Panc1 (cell line): ENCODE measurements around the gene RFX1.

Source experiments
- CTCF ChIP-seq: fragments of 450-650 bp; IDR thresholded peaks from 2 replicates; pipeline ENCODE4 v1.5.1; 2017; ENCODE audit warnings: mild to moderate bottlenecking
- POLR2AphosphoS5 ChIP-seq: IDR thresholded peaks from 2 replicates; pipeline ENCODE4 v1.6.1; 2012; ENCODE audit warnings: mild to moderate bottlenecking, low read depth, low read length, moderate library complexity
- REST ChIP-seq, 2 experiments: IDR thresholded peaks; 2 replicates each; pipeline ENCODE4 v1.6.1; 2011 to 2012; ENCODE audit warnings: low read depth in 2 of 2, control low read depth in 1 of 2, low read length in 1 of 2, mild to moderate bottlenecking in 1 of 2, moderate library complexity in 1 of 2; ENCODE audit not compliant: insufficient read depth in 1 of 2
- SIN3A ChIP-seq: IDR thresholded peaks from 2 replicates; pipeline ENCODE4 v1.6.1; 2012; ENCODE audit warnings: low read depth, mild to moderate bottlenecking, low read length, moderate library complexity, borderline replicate concordance; ENCODE audit not compliant: insufficient read depth
- TCF7L2 ChIP-seq: IDR thresholded peaks from 2 replicates; pipeline ENCODE4 v1.6.1; 2011; ENCODE audit warnings: mild to moderate bottlenecking, low read depth, low read length, inconsistent platforms

- TF ChIP-seq CTCF (no peak), REST (IDR thresholded peaks at IDR 0.05; ENCODE audit: insufficient read depth in 1 of 2, low read depth in 2 of 2, low read length in 1 of 2) (no peak), TCF7L2 (no peak), POLR2AphosphoS5 (no peak), SIN3A (no peak)
Measured at GRCh38 chr19:13983213-13983889, 22.8 kb downstream of the RFX1 start.
